Measurements from ENCODE around the gene CHGA.

DNA sequence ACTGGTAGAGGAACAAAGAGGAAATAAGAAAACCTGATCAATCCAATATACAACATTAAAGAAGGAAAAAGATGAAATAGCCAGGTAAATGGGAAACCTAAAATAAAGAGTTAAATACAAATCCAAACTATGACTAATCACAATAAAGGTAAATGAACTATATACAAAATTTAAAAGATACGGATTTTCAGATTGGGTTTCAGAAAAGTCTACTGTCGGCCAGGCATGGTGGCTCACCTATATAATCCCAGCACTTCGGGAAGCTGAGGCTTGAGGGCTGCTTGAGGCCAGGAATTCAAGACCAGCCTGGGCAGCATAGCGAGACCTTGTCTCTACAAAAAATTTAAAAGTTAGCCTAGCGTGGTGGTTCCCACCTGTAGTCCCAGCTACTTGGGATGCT lies 39.9 kb upstream of the CHGA start:
- TF ChIP-seq, protein P1, sequence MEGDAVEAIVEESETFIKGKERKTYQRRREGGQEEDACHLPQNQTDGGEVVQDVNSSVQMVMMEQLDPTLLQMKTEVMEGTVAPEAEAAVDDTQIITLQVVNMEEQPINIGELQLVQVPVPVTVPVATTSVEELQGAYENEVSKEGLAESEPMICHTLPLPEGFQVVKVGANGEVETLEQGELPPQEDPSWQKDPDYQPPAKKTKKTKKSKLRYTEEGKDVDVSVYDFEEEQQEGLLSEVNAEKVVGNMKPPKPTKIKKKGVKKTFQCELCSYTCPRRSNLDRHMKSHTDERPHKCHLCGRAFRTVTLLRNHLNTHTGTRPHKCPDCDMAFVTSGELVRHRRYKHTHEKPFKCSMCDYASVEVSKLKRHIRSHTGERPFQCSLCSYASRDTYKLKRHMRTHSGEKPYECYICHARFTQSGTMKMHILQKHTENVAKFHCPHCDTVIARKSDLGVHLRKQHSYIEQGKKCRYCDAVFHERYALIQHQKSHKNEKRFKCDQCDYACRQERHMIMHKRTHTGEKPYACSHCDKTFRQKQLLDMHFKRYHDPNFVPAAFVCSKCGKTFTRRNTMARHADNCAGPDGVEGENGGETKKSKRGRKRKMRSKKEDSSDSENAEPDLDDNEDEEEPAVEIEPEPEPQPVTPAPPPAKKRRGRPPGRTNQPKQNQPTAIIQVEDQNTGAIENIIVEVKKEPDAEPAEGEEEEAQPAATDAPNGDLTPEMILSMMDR (IDR thresholded peaks at IDR 0.05; ENCODE audit: low read depth, low read length, missing input control) = no peak
- TF ChIP-seq, protein P2, sequence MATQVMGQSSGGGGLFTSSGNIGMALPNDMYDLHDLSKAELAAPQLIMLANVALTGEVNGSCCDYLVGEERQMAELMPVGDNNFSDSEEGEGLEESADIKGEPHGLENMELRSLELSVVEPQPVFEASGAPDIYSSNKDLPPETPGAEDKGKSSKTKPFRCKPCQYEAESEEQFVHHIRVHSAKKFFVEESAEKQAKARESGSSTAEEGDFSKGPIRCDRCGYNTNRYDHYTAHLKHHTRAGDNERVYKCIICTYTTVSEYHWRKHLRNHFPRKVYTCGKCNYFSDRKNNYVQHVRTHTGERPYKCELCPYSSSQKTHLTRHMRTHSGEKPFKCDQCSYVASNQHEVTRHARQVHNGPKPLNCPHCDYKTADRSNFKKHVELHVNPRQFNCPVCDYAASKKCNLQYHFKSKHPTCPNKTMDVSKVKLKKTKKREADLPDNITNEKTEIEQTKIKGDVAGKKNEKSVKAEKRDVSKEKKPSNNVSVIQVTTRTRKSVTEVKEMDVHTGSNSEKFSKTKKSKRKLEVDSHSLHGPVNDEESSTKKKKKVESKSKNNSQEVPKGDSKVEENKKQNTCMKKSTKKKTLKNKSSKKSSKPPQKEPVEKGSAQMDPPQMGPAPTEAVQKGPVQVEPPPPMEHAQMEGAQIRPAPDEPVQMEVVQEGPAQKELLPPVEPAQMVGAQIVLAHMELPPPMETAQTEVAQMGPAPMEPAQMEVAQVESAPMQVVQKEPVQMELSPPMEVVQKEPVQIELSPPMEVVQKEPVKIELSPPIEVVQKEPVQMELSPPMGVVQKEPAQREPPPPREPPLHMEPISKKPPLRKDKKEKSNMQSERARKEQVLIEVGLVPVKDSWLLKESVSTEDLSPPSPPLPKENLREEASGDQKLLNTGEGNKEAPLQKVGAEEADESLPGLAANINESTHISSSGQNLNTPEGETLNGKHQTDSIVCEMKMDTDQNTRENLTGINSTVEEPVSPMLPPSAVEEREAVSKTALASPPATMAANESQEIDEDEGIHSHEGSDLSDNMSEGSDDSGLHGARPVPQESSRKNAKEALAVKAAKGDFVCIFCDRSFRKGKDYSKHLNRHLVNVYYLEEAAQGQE (IDR thresholded peaks at IDR 0.05) = no peak
- TF ChIP-seq, protein P3, sequence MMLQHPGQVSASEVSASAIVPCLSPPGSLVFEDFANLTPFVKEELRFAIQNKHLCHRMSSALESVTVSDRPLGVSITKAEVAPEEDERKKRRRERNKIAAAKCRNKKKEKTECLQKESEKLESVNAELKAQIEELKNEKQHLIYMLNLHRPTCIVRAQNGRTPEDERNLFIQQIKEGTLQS (IDR thresholded peaks at IDR 0.05) = no peak
- TF ChIP-seq SP1 (IDR thresholded peaks at IDR 0.05) = no peak
- TF ChIP-seq RAD21 (IDR thresholded peaks at IDR 0.05) = no peak
- TF ChIP-seq GABPA (IDR thresholded peaks at IDR 0.05 in 1 of 2, conservative IDR thresholded peaks at IDR 0.05 in 1 of 2) = no peak
- TF ChIP-seq, protein P4, sequence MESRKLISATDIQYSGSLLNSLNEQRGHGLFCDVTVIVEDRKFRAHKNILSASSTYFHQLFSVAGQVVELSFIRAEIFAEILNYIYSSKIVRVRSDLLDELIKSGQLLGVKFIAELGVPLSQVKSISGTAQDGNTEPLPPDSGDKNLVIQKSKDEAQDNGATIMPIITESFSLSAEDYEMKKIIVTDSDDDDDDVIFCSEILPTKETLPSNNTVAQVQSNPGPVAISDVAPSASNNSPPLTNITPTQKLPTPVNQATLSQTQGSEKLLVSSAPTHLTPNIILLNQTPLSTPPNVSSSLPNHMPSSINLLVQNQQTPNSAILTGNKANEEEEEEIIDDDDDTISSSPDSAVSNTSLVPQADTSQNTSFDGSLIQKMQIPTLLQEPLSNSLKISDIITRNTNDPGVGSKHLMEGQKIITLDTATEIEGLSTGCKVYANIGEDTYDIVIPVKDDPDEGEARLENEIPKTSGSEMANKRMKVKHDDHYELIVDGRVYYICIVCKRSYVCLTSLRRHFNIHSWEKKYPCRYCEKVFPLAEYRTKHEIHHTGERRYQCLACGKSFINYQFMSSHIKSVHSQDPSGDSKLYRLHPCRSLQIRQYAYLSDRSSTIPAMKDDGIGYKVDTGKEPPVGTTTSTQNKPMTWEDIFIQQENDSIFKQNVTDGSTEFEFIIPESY (IDR thresholded peaks at IDR 0.05) = no peak
- TF ChIP-seq JUND (IDR thresholded peaks at IDR 0.05) = no peak
- no peak for TF ChIP-seq YY1 (IDR thresholded peaks at IDR 0.05)

Measured in liver (tissue), 3 donors.